Endothelial cell of hepatic sinusoid (primary cell): ENCODE data around the gene RMP24.

Experiments used
- in situ Hi-C: cut with HindIII; loops from 2 replicates; pipeline ENCODE4 v1.10.0; 2017; ENCODE audit warnings: low sequenced_read_pairs

The RMP24 gene

GRCh38 chr18:35972197-35973000, at the start of gene RMP24:
Gene RMP24, plus strand, starts transcription at chr18:35972679.
- in situ Hi-C loops = loop anchor here (25.0 kb wide), 1 partner anchor 560 kb away; no protein-coding TSS in a partner anchor

DNA sequence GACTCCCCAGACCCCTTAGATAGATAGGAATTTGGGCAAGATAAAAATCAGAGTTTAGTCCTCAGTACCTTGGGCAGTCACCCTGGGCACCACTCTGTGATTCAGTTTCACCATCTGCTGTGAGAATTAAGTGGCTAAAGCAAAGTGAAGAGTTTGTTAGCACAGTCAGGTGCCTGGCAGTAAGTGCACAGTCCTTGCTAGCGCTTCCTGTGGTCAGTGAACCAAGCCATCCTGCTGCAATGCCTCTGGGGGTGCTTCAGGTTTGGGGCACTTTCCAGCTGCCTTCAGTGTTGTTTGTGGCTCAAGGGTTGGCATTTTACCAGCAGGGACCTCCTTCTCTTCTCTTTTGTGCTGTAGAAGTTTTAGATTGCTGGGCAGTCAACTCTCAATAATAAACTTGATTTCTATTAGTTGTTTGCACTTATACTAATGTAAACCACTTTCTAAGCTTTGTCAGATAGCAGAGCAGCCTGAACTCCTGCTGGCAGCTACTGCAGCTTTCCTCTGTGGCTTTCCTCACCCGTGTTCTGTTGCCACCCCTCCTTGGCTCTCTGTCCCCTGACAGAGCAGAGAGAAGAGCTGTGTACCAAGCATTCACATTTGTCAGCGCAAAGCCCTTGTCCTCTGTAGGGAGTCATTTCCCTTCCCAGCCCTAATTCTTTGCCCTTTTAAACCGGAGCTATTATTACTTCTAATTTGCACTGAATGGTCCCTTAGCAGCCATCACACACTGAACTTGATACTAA, 48.4 kb upstream of the RMP24 start:
- in situ Hi-C loops = no loop called here

GRCh38 chr18:35926884-35927283, 45.6 kb upstream of the RMP24 start:
- in situ Hi-C loops = no loop called here

- in situ Hi-C loops = no loop called here
Observed at GRCh38 chr18:35927430-35927829, 45.0 kb upstream of the RMP24 start.

DNA sequence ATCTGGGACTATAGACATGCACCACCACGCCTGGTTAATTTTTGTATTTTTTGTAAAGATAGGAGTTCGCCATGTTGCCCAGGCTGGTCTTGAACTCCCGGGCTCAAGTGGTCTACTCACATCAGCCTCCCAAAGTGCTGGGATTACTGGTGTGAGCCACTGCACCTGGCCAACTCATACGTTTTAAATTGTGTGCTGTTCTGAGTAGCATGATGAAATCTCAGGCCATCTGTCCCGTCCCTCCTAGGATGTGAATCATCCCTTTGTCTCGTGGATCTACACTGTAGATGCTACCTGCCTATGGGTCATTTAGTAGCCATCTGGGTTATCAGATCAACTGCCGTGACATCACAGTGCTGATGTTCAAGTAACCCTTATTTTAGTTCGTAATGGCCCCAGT, 38.5 kb upstream of the RMP24 start:
- in situ Hi-C loops = no loop called here

- in situ Hi-C loops = no loop called here
Observed at GRCh38 chr18:35934891-35935290, 37.6 kb upstream of the RMP24 start.

GRCh38 chr18:35935805-35936204, 36.7 kb upstream of the RMP24 start:
- in situ Hi-C loops = no loop called here

DNA sequence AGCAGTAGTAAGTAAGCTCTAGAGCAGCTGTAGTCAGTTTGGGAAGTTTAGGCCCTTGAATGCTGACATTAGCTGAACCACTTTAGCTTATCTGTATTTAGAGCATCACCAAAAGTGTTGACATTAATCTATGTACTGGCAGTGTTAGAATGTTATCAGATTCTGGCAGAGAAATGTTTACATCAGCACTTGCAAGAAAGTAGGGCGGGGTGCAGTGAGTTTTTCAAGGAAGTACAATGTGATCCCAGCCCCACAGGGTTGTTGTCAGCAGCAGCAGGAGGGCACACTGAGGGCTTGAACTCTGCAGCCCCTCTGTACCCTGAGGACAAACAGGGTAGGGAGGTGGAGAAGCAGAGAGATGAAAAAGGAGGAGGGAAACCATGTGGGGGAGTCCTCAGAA, 35.5 kb upstream of the RMP24 start:
- in situ Hi-C loops = no loop called here

DNA sequence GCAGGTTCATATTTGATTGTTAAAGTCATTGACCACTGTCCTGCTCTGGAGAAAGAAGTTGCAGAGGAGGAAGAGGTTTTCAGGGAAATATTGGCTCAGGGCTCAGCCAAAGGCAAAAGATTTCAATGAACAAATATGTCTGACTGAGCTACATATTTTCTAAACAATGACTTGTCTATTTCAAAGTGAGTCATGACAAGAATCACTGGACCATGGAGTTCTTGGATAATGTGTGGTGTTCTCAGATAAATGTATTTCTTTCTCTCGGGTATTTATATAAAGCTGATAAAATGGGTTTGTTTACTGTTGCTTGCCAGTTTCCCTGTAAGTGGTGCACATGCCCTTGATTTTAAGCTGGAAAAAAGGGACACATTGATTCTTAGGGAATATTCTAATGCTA, 34.3 kb upstream of the RMP24 start:
- in situ Hi-C loops = no loop called here

GRCh38 chr18:35938562-35938961, 33.9 kb upstream of the RMP24 start:
- in situ Hi-C loops = no loop called here

GRCh38 chr18:35939138-35939537, 33.3 kb upstream of the RMP24 start:
- in situ Hi-C loops = no loop called here

- in situ Hi-C loops = no loop called here
Observed at GRCh38 chr18:35941299-35941698, 31.2 kb upstream of the RMP24 start.

DNA sequence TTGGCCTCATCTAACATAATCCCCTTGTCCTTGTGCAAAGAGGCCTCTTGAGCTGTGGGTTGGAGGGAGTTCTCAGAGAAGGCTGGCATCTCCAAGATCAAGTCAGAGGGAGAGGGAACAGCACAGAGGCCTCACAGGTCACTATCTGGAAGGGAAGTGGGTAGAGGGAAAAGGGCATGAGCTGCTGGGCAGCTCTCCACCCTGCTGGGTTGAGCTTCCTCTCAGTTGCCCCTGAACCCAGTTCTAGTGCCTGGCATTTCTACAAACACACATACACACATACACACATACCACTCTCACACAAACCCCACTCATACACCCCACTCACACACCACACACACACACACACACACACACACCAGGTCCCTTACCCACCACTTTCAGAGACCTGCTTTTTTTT, 30.3 kb upstream of the RMP24 start:
- in situ Hi-C loops = no loop called here

GRCh38 chr18:35942661-35943060, 29.8 kb upstream of the RMP24 start:
- in situ Hi-C loops = no loop called here

DNA sequence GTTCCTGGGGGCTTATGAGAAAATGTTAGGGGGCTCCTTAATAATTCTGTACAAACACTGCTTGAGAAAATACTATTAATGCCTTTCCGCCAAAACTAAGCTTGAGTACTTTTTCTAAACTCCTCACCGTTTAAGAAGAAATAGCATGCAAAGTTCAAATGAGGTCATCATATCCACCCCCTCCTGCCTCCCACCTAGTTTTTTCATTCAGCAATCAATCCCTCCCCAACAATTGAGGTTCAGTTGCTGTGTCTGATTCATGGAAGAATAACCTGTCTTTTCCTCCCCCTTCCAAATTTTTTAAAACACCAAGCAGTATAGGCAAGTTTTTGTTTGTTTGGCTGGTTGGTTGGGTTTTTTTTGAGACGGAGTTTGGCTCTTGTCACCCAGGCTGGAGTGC, 24.4 kb upstream of the RMP24 start:
- in situ Hi-C loops = no loop called here

GRCh38 chr18:35949090-35949489, 23.4 kb upstream of the RMP24 start:
- in situ Hi-C loops = no loop called here

GRCh38 chr18:35949903-35950627, 22.4 kb upstream of the RMP24 start:
- in situ Hi-C loops = loop anchor here (25.0 kb wide), 1 partner anchor 538 kb away; no protein-coding TSS in a partner anchor

DNA sequence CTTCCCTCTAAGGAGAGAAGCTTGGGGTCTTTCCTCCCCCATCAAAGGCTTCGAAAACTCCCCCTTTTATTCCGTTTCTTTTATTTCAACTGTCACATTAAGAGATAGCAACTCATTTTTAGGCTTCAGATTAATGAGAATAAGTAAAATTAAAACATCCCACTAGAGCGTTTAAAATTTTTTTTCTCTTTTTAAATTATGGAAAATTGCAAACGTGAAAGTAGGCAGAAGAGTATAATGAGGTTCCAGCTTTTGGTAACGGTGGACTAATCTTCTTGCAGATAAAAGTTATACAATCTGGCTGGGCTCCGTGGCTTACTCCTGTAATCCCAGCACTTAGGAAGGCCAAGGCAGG, 21.9 kb upstream of the RMP24 start:
- in situ Hi-C loops = loop anchor here (25.0 kb wide), 1 partner anchor 538 kb away; no protein-coding TSS in a partner anchor

- in situ Hi-C loops = loop anchor here (25.0 kb wide), 1 partner anchor 541 kb away; no protein-coding TSS in a partner anchor
Observed at GRCh38 chr18:35953688-35954087, 18.8 kb upstream of the RMP24 start.

DNA sequence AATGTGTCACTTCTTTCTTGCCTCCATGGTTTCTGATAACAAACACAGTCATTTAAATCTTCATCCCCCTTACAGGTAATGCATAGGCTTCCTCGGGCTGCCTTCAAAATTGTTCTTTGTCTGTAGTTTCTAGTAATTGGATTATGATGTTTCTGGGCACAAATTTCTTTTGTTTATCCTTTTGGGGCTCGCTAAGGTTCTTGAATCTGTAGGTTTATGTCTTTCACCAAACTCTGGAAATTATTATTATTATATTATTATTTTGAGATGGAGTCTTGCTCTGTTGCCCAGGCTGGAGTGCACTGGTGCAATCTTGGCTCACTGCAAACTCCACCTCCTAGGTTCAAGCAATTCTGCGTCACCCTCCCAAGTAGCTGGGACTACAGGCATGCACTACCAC, 16.3 kb upstream of the RMP24 start:
- in situ Hi-C loops = loop anchor here (25.0 kb wide), 1 partner anchor 544 kb away; no protein-coding TSS in a partner anchor

GRCh38 chr18:35962320-35962719, 10.2 kb upstream of the RMP24 start:
- in situ Hi-C loops = loop anchor here (25.0 kb wide), 1 partner anchor 550 kb away; no protein-coding TSS in a partner anchor
